Measurements from ENCODE around the gene RSKR.
"Not testable (repeated sequence)": the region's sequence is repeated elsewhere in the genome, so short reads cannot be mapped to it uniquely, and the experiment has no call there.

The RSKR gene

DNA sequence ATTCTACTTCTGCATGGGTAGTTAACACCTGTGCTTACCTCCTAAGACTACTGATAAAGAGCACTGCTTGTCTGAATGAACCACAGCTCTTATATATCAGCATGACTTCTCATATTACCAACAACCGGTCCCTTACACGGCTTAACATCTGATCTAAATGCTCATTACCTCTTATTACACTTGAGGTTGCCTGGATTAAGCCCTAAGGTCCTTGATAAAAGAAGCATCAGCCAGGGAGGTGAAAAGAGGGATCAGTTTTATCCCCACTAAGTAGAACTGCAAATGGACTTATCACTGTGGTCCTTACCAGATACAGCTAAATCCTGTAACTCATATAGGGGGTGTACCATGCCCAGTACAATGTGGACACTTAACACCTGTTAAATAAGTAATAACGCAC is 8.2 kb upstream of the RSKR start:
- no peak for DNase-seq (ENCODE audit: low read depth)

DNA sequence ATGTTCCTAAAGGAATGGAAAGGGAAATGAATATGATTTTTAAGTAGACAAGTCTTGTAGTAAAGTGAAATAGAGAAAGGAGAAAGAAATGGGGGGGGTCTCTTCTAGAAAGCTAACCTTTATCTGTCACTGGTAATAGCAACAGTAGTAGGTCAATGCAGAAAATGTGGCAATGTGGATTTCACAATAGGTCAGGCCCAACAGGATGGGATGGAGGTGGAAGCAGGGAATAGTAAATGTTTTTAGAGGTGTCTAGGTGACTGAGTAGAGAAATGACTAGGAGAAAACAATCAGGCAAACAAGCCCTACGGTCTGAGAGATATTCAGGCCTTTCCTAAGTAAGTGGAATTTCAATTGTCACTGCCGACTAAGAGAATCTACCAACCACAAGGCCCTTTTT is 6.0 kb upstream of the RSKR start:
- DNase-seq (ENCODE audit: low read depth): no peak

GRCh38 chr17:28618464-28618863 is 4.5 kb upstream of the RSKR start:
- DNase-seq (ENCODE audit: low read depth): no peak

- no peak for DNase-seq (ENCODE audit: low read depth)
Observed at GRCh38 chr17:28616281-28616680, 2.3 kb upstream of the RSKR start.

DNA sequence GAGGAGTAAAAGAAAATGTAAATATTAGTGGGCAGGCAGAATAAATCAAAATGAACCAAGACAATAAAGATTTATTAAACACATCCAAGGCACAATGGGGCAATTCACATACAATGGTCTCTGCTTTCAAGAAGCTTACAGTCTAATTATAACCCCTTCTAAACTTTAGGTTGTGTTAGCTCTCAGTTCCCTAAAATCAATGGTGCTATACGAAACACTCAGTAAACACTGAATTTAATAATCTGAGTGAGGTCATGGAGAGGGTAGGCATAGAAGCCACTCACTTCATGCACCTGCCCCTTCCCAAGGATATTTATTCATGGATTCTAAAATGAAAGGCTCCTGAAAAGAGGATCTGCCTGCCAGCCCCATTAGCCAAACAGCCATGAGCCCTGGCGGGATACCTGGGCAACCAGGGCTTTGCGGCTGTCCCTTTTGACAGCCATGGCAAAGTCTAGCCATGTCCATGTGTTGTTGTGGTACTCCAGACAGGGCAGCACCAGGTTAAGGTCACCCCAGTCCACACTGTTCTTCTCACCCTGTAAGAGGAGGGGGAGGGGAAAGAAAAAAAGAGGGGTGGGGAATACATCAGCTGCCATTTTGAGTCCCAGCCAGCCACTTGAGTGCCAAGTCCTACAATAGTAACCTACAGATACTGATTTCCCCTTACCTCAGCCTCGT is 1.4 kb upstream of the RSKR start:
- DNase-seq (ENCODE audit: low read depth): no peak

DNA sequence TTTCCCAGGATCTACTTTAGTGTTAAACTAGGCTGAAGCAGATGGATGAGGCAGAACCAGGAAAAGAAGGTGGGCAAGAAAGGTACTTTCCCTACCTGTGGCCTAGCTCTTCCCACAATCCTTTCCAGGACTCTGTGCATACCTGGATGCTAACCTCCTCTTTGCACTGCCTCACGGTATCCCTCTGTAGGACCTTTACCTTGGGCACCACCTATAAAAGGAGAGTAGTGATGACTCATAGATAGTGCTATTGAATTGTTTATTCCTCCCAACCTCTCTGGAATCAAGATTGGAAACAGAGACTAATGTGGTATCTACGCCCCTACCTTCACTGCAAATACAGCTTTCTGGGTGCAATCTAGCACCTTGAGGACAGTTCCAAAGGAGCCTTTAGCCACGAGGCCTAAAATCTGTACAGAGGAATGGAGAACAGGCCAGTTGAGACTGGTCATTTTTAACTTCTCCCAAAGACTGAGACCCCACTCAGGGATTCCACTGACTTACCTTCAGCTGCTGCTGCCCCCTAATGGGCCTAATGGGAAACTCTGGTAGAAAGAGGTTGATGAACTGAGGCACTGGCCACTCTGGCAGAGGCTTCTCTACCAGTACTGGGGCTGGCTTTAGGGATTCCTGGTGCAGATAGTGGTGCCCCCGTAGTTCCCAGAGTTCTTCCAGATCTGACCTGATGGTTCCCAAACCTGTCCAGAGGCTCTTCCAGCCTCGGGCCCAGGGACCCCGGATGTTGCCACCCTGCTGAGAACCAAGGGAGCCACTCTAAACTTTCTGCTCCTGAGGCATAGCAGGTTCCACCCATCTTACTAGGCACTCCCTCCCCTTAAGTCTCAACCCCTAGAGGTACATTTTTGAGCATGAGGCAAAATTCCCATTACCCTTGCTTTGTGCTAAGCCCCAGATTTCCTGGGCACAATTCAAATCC is 781 bp downstream of the RSKR start:
- DNase-seq (ENCODE audit: low read depth): no peak

- DNase-seq (ENCODE audit: low read depth): no peak
Observed at GRCh38 chr17:28612531-28612930, 1.5 kb downstream of the RSKR start.

GRCh38 chr17:28610376-28610775 is 3.6 kb downstream of the RSKR start:
- DNase-seq (ENCODE audit: low read depth): no peak

GRCh38 chr17:28604031-28604430 is 10.0 kb downstream of the RSKR start:
- DNase-seq (ENCODE audit: low read depth): not testable (repeated sequence)

GRCh38 chr17:28599311-28600184 is 14.4 kb downstream of the RSKR start:
- peak; percentile 40 for DNase-seq (ENCODE audit: low read depth)

DNA sequence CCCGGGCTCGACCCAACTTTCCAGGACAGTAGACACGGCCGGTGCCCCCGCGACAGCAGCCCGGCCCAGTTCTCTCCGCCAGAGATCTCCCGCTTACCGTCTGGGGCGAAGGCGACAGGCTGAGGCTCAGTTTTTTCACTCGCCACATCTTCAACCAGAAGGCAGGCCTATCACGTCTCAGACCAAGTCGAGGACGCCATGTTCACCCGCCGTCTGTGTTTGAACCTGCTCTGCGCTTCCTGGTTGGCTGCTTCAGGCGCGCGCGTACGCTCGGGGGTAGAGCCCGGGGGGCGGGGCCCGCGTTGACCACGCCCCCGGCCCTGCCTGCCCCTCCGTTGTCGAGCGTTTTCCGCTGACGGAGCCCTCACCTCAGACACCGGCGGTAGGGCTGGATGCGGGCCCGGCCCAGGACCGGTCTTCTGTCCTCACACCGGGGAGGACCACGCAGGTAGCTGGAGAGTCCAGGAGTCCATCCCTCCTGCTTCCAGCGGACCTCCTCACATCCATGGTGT is 15.1 kb downstream of the RSKR start, which contains the start of gene SPAG5:
TSS of gene SPAG5 (minus strand) at position 227 of the 512 bp plus-strand sequence. CDS start at position 148, 79 bp downstream.
- peak; percentile 88 for DNase-seq (ENCODE audit: low read depth)

GRCh38 chr17:28598389-28598788 is 15.6 kb downstream of the RSKR start:
- DNase-seq (ENCODE audit: low read depth): no peak

DNA sequence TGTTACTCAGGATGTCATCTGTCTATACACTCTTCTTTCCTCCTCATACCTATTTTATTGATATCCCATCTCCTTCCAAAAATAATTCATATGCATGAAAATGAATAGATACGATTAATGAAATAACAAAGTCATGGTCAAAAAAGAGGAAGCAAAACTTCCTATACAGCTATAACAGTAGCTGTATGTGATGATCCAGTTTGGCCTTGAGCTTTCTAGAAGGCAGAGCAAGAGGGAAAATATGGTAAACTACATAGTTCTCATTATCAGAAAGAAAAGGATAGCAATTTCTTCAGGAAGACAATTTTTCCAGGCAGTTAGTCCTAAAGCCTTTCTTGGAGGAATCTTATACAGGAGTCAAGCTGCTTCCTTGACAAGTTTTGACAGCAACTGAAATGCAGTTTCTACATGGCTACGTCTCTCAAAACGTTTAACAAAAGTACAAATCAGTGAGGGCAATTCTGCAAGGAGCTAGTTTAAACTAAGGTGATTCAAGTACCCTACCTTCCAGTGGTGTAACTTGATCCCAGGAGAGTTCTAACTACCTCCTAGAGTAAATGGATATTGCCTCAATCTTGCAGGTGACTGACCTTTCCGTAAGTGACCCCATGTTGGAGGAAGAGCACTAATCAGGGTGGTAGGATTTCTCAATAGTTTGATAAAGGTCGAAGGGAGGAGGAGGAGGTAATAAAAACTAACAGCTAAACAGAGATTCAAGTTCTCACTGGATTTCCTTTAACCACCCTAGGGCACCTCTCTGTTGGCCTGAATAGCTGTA is 16.2 kb downstream of the RSKR start:
- DNase-seq (ENCODE audit: low read depth): no peak

- no peak for DNase-seq (ENCODE audit: low read depth)
Observed at GRCh38 chr17:28592260-28592659, 21.7 kb downstream of the RSKR start.

GRCh38 chr17:28585851-28586250 is 28.1 kb downstream of the RSKR start:
- DNase-seq (ENCODE audit: low read depth): no peak

DNA sequence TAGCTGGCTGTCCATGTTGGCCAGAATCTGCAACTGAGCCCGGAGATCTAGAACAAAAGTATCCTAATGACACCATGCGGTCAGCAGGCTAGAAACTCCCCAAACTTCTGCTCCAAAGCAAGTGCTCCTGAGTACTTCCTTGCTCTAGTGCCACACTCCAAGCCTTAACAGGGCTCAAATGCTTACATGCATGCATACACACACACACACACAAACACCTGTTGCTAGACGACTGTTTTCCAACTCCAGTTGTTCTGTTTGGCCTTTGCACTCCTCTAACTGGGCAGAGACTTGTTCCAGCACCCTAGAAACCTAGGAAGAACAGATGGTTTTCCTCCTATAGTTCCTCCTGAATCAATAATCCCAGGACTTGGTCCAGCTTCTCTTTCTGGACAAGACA is 29.6 kb downstream of the RSKR start:
- no peak for DNase-seq (ENCODE audit: low read depth)

- DNase-seq (ENCODE audit: low read depth): no peak
Observed at GRCh38 chr17:28582513-28582912, 31.5 kb downstream of the RSKR start.

DNA sequence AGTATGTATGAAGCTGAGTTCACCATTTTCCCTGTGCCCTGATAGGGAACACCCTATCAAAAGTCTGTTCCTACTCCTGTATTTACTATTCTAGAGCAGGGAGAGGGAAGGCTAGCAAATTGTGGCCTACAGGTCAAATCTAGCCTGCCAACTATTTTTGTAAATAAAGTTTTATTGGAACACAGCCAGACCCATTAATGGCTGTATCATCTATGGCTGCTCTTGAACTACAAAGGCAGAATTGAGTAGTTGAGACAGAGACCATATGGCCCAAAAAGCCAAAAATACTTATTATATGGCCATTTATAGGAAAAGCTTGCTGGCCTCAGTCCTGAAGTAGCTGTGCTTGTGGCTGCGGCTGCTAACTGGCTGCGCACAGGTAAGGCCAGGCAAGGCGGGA is 33.0 kb downstream of the RSKR start:
- DNase-seq (ENCODE audit: low read depth): no peak

GRCh38 chr17:28579526-28579925 is 34.5 kb downstream of the RSKR start:
- no peak for DNase-seq (ENCODE audit: low read depth)

DNA sequence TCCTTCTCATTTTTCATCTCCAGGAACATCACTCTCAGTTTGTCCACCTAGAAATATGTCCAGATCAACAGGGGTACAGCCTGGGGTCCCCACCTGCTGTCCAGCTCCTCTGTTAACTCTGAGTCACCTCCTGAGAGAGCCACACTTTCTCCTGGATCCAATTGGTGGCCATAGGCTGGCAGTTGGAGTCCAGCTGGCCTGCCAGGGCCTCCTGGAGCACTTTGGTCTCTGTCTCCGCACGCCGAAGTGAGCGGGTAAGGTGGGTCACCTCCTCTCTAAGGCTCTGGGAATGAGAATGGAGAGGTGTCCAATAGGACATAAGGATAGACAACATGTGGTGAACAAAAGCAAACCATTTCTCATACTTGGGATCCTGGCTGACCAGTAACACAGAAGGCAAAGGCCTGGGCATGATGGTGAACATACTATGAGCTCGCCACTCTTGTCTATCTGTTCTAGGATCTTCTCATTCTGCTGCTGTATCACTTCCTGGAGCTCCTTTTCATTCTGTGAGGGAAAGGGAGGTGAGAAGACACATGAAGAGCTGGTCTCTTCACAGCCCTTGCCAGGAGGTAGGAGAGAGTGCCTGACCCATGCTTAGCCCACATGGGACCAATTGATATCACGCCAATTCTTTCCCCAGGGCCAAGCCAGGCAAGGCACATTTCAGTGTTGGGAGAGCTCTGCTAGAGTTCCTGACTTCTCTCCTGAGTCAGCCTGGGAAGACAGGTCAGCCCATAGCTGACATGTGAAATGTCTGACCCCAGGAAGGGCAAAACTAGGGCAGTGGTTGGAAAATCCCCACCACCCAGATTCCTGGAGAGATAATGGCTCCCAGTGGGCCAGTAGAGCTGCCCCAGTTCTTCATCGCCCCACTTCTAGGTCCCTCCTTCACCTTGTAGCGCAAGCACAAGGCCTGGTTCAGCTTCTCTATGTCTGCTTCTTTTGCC is 35.5 kb downstream of the RSKR start:
- DNase-seq (ENCODE audit: low read depth): no peak
